ENCODE measurements around the gene ARL6IP4.
A peak's percentile ranks its signal among the peaks of the same experiment; 100 is the strongest.
"Not testable (repeated sequence)": the region's sequence is repeated elsewhere in the genome, so short reads cannot be mapped to it uniquely, and the experiment has no call there.

Gene ARL6IP4

GRCh38 chr12:122980183-122981035, at the start of gene ARL6IP4:
Gene ARL6IP4, plus strand, starts transcription at chr12:122980681. Its CDS starts 459 bp downstream, at chr12:122981140.
- peak; percentile 68 for DNase-seq (ENCODE audit: low read depth, low spot score)

GRCh38 chr12:122932207-122932606, 48.3 kb upstream of the ARL6IP4 start:
- no peak for DNase-seq (ENCODE audit: low read depth, low spot score)

DNA sequence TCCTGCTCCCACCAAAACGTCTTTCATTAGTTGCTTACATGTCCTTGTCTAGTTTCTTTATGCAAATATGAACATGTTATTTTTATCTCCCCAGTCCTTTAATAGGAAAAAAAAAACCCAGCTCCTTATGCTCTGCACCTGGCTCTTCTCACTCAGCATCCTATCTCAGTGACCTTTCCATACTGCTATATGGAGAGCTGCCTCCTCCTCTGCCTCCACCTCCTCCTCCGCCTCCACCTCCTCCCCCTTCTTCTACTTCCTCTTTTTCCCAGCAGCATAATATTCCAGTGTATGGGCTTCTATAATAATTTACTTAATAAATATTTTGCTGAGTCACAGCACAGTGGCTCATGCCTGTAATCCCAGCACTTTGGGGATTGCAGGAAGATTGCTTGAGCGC, 45.8 kb upstream of the ARL6IP4 start:
- DNase-seq (ENCODE audit: low read depth, low spot score) = no peak

GRCh38 chr12:122935318-122935717, 45.2 kb upstream of the ARL6IP4 start:
- peak; percentile 85 for DNase-seq (ENCODE audit: low read depth, low spot score)

GRCh38 chr12:122937622-122938091, 42.8 kb upstream of the ARL6IP4 start:
- DNase-seq (ENCODE audit: low read depth, low spot score) = no peak

DNA sequence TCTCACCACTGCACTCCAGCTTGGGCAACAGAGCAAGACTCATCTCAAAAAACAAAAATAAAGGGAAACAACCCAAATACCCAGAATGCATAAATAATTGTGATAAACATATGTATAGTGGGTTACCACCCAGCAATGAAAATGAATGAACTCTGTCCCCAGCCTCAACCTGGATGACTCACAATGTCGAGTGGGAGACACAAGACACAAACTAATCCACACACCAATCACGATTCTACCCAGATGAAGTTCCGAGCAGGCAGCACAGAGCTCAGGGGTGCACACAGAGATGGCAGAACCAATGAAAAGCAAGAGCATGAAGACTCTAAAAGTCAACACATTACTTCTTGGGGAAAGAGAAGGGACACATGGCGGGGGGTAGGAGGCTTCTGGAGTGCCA, 41.4 kb upstream of the ARL6IP4 start:
- DNase-seq (ENCODE audit: low read depth, low spot score) = no peak

DNA sequence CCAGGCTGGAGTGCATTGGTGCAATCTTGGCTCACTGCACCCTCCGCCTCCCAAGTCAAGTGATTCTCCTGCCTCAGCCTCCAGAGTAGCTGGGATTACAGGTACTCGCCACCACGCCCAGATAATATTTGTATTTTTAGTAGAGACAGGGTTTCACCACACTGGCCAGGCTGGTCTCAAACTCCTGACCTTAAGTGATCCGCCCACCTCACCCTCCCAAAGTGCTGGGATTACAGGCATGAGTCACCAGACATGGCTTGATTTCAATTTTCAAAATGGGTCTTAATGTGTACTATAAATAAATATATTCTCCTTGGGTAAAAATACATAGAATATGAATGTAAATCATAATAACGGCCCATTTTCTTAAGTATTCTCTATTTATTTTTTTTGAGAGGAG, 39.1 kb upstream of the ARL6IP4 start:
- DNase-seq (ENCODE audit: low read depth, low spot score) = not testable (repeated sequence)

DNA sequence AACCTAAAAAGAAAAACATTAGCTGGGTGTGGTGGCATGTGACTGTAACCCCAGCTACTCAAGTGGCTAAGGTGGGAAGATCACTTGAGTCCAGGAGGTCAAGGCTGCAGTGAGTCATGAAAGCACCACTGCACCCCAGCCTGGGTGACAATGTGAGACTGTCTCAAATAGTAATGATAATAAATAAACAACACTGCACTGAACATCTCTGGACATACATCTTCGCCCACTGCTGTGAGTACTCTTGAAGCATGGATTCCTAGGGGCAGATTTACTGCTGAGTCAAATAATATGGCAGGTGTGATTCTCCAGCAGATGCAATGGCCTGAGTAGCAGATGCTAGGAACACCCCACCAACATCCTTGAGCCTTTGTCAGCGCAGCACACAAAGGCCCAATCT, 37.8 kb upstream of the ARL6IP4 start:
- DNase-seq (ENCODE audit: low read depth, low spot score) = no peak

GRCh38 chr12:122943196-122943595, 37.3 kb upstream of the ARL6IP4 start:
- no peak for DNase-seq (ENCODE audit: low read depth, low spot score)

- DNase-seq (ENCODE audit: low read depth, low spot score) = no peak
Measured at GRCh38 chr12:122944605-122945592, 35.6 kb upstream of the ARL6IP4 start.

- DNase-seq (ENCODE audit: low read depth, low spot score) = peak; percentile 70
Measured at GRCh38 chr12:122946690-122947341, 33.7 kb upstream of the ARL6IP4 start.

- no peak for DNase-seq (ENCODE audit: low read depth, low spot score)
Measured at GRCh38 chr12:122947352-122947792, 33.1 kb upstream of the ARL6IP4 start.

GRCh38 chr12:122948605-122949004, 31.9 kb upstream of the ARL6IP4 start:
- DNase-seq (ENCODE audit: low read depth, low spot score) = no peak

- DNase-seq (ENCODE audit: low read depth, low spot score) = no peak
Measured at GRCh38 chr12:122949405-122949804, 31.1 kb upstream of the ARL6IP4 start.

- no peak for DNase-seq (ENCODE audit: low read depth, low spot score)
Measured at GRCh38 chr12:122949816-122950675, 30.4 kb upstream of the ARL6IP4 start.

- DNase-seq (ENCODE audit: low read depth, low spot score) = no peak
Measured at GRCh38 chr12:122951406-122951805, 29.1 kb upstream of the ARL6IP4 start.

DNA sequence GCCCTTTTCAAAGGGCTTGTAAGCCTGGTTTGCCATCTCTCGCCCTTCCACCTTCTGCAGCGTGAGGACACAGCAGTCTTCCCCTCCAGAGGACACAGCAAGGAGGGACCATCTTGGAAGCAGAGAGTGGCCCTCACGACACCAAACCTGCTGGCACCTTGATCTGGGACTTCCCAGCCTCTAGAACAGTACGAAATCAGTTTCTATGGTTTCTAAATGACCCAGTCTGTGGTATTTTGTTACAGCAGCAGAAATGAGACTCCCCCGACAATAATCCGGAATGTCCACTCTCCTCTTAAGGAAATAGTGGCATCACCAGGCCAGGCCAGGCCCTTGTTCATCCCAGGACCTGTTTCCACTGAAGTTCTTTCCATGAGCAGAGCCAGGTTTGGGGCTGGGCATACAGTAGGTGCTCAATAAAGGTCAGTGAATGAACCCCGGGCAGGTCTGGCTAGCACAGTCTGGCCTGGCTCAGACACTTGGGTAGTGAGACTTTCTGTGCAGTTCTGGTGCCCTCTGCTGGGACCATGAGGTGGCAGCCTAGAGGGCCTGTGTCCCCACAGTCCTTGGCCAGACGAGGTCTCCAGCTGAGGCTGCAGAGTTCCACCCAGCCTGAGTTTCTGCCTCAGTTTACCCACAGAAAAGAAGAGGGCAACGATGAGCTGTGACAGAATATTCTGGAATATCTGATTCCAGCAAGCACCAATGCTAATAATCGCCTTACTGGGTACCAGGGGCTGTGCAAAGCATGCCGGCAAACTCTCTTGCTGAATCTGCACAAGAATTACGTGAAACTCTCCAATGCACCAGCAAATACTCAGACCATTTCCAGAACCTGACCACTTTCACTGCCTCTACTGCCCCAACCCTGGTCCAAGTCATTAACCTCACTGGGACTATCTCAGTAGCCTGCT, 28.2 kb upstream of the ARL6IP4 start:
- DNase-seq (ENCODE audit: low read depth, low spot score) = peak; percentile 81

GRCh38 chr12:122955156-122955555, 25.3 kb upstream of the ARL6IP4 start:
- no peak for DNase-seq (ENCODE audit: low read depth, low spot score)

- DNase-seq (ENCODE audit: low read depth, low spot score) = no peak
Measured at GRCh38 chr12:122956035-122956434, 24.4 kb upstream of the ARL6IP4 start.

All from ELF-1 (cell line).